ENCODE results near the gene GALNT10.

GALNT10 gene

GRCh38 chr5:154344461-154344860 lies 153.9 kb downstream of the GALNT10 start:
- H3K9me3 ChIP-seq = no peaks in the 10 kb centered on the region
- no peak for DNase-seq
- TF ChIP-seq CTCF (IDR thresholded peaks at IDR 0.05; ENCODE audit: low read depth, low read length) = no peak
- H3K36me3 ChIP-seq = no peaks in the 10 kb centered on the region
- no peaks in the 10 kb centered on the region for H3K27me3 ChIP-seq
- H3K4me3 ChIP-seq (ENCODE audit: low read depth, low read length) = no peak overlapping the region
- no peaks in the 10 kb centered on the region for H3K4me1 ChIP-seq

GRCh38 chr5:154345255-154345952 lies 154.9 kb downstream of the GALNT10 start:
- DNase-seq = no peak
- Histone ChIP-seq H3K36me3 (no peaks in the 10 kb centered on the region), H3K9me3 (no peaks in the 10 kb centered on the region), H3K4me1 (no peaks in the 10 kb centered on the region), H3K4me3 (ENCODE audit: low read depth, low read length) (no peak overlapping the region), H3K27me3 (no peaks in the 10 kb centered on the region; the same call in 1 of the 2 replicates)
- no peak for TF ChIP-seq CTCF (IDR thresholded peaks at IDR 0.05; ENCODE audit: low read depth, low read length)

GRCh38 chr5:154346427-154346826 lies 155.9 kb downstream of the GALNT10 start:
- Histone ChIP-seq H3K9me3 (no peaks in the 10 kb centered on the region), H3K36me3 (no peaks in the 10 kb centered on the region), H3K27me3 (no peaks in the 10 kb centered on the region; the same call in 1 of the 2 replicates), H3K4me3 (ENCODE audit: low read depth, low read length) (no peak overlapping the region), H3K4me1 (no peaks in the 10 kb centered on the region)
- DNase-seq = no peak
- no peak for TF ChIP-seq CTCF (IDR thresholded peaks at IDR 0.05; ENCODE audit: low read depth, low read length)

GRCh38 chr5:154349626-154350264 lies 159.2 kb downstream of the GALNT10 start:
- Histone ChIP-seq H3K4me1 (no peaks in the 10 kb centered on the region), H3K27me3 (no peaks in the 10 kb centered on the region; the same call in 1 of the 2 replicates), H3K4me3 (ENCODE audit: low read depth, low read length) (no peak overlapping the region), H3K36me3 (no peaks in the 10 kb centered on the region), H3K9me3 (no peaks in the 10 kb centered on the region)
- DNase-seq = no peak
- TF ChIP-seq CTCF (IDR thresholded peaks at IDR 0.05; ENCODE audit: low read depth, low read length) = no peak

GRCh38 chr5:154351141-154351540 lies 160.6 kb downstream of the GALNT10 start:
- Histone ChIP-seq H3K9me3 (no peaks in the 10 kb centered on the region), H3K4me3 (ENCODE audit: low read depth, low read length) (no peak overlapping the region), H3K27me3 (no peaks in the 10 kb centered on the region; the same call in 1 of the 2 replicates), H3K4me1 (no peaks in the 10 kb centered on the region), H3K36me3 (no peaks in the 10 kb centered on the region)
- no peak for DNase-seq
- TF ChIP-seq CTCF (IDR thresholded peaks at IDR 0.05; ENCODE audit: low read depth, low read length) = no peak

GRCh38 chr5:154351566-154351965 lies 161.0 kb downstream of the GALNT10 start:
- Histone ChIP-seq H3K4me3 (ENCODE audit: low read depth, low read length) (no peak overlapping the region), H3K4me1 (no peaks in the 10 kb centered on the region), H3K9me3 (no peaks in the 10 kb centered on the region), H3K27me3 (no peaks in the 10 kb centered on the region; the same call in 1 of the 2 replicates), H3K36me3 (no peaks in the 10 kb centered on the region)
- no peak for DNase-seq
- no peak for TF ChIP-seq CTCF (IDR thresholded peaks at IDR 0.05; ENCODE audit: low read depth, low read length)

All from BE2C (cell line).